Stimulated activated CD8-positive, alpha-beta memory T cell treated with anti-CD3 and anti-CD28 coated beads, Interleukin-4, amount 100 ng/mL, for 24 hours (primary cell): ENCODE measurements around the gene ECE1.
"Not testable (repeated sequence)": the region's sequence is repeated elsewhere in the genome, so short reads cannot be mapped to it uniquely, and the experiment has no call there.

ENCODE experiments used
- DNase-seq: peaks from one replicate; pipeline ENCODE4 v3.0.0-alpha.2; 2020; ENCODE audit warnings: low read depth

ECE1 gene

DNA sequence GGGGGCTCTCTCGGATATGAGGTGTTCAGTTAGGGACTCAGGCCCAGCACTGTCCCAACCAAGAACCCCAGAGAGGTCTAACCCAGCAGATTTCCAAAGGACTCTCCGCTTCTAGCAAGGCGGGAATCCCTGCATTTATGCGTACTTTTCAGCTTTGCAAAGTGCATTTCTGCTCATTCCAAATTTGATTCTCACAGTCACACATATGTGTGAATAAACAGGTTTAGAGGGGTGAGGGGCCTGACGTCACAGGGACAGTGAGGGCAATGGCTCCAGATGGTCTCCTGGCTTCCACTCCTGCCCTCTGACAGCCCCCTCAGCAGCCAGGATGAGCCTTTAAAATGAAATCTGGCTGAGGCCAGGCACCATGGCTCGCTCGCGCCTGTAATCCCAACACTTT, 921 bp upstream of the ECE1 start:
- no peak for DNase-seq

DNA sequence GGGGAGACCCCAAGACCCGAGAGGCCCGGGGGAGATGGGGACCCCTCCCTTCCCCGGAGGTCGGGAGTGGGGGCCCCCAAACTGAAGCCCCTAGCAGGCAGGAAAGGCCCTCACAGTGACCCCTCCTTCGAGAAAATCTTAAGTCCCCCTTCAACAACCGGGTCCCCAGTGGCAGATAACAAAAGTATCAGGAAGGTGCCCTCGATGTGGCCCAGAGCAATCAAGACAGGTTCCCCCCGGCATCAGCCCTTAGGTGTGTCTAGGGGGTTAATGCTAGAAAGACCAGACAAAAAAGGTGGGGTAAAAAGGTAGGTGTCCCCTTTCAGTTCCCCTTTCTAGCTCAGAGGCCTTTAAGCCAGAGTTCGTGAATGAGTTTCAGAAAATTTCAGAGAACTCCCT, 282 bp upstream of the ECE1 start:
- DNase-seq, result no peak

DNA sequence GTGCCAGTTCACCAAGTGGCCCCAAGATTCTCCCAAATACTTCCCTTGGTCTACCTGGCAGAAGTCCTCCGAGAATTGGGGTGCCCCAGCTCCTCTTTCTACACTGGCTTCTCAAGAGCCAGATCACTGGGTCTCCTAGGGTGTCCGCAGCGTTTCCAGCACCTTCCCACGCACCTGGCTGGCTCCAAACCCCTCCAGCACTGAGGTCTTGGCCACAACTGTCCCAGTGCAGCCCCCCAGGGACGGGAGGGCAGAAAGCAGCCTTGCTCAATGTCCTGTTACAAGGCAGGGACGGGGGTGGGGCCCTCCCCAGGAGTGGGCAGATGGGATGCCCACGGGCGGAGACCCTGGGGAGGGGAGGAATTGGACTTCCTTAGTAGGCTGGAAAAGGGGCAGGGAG, 1.1 kb downstream of the ECE1 start:
- DNase-seq, result no peak

DNA sequence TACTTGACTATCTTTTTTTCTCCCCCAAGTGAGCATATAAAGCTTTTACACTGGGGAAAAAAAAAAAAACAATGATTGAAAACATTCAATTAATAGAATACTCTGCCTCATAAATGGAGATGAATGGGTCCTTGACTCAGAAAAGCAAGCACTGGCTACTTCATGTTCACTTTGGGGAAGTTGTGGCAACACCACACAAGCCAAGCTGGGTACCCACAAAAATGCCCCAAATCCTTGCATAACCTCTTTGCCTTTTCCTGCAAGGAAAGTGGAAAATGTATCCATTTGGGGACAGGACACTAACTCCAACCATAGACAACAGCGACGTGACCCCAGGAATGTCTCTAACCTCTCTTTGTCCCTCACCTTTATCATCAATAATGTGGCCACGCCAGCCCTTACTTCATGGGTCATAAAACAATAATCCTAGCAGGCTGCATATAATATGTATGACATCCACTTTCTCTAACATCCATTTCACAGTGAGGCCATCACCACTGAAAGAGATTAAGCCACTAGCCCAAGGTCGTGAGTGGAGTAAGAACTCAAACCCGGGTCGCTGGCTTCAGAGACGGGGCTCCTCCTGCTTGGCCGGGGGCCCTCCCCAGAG, 2.3 kb downstream of the ECE1 start:
- DNase-seq, result no peak

DNA sequence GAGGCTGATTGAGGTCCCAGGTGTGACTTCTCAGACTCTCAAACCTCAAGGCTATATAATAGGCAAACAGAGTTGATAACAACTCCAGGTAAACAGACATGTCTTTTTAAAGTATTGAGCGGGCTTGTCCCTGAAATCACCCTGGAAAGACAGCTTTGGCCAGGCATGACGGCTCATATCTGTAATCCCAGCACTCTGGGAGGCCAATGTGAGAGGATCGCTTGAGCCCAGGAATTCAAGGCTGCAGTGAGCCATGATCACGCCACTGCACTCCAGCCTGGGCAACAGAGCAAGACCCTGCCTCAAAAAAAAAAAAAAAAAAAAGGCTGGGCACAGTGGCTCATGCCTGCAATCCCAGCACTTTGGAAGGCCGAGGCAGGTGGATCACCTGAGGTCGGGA, 4.9 kb downstream of the ECE1 start:
- not testable (repeated sequence) for DNase-seq

DNA sequence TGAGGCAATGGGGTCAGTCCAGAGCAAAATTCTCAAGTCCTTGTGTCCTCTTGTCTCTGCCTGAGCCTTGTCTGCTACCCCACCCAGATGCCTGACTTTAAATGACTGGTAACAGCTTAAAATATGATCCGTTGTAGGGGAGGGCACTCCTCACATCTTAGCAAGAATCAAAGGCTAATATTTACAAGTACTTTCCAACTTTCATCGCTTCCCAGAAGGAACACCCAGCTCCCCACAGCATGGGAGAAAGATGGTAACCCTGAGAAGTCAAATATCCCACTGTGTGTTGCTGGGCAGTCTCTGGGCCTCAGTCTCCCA, 5.2 kb downstream of the ECE1 start:
- no peak for DNase-seq

DNA sequence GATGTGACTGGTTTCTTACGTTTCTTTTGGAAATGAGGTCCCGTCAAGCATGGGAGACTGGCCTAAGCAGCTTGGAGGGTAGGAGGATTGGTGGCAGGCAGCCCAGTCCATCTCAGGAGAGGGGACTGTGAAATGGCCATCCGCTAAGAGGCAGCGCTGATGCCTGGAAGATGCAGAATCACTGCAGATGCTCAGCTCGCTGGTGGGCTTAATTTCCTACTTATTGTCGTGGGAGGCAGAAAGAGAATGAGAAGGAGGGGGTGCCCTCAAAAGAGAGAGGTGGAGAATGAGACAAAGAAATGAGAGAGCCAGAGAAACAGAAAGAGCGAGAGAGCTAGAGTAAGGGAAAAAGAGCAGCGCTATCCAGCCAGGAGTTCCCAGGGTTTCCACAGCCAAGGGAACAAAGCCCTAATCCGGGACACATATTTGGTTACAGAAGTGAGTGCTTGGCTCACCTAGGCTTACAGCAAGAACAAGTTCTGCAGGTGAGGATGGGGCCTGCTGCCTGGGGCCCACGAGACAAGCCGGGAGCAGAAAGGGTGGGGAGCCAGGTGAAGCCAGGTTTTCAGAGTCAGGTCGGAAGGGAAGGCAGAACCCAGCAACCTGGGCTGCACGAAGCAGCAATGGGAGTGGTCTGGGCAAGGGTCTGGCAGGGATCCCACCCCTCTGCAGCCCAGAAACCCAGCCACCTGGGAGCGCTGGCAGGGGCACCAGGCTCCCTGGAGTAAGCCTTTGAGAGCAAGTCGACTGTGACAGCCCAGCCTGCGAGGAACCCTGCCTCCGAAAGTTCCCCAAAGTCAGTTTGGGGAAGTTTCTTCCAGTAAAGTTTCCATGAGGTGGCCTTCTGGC, 5.8 kb downstream of the ECE1 start:
- no peak for DNase-seq

DNA sequence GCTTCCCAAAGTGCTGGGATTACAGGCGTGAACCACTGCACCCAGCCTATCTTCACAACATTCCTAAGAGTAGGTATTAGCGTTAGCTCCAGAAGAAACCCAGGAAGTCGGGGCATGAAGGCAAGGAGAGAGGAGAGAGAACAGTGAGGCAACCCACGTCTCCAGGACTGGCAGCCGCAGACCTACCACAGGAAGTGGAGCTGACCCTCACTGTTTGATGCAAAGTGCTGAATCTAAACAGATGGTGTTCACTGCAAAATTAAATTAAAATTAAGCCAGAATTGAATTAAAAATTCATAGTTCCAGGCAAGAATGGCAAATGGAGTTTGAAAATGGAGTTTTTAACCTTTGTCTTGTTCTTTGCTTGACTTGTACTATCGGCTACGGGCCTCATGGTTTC, 6.7 kb downstream of the ECE1 start:
- no peak for DNase-seq

DNA sequence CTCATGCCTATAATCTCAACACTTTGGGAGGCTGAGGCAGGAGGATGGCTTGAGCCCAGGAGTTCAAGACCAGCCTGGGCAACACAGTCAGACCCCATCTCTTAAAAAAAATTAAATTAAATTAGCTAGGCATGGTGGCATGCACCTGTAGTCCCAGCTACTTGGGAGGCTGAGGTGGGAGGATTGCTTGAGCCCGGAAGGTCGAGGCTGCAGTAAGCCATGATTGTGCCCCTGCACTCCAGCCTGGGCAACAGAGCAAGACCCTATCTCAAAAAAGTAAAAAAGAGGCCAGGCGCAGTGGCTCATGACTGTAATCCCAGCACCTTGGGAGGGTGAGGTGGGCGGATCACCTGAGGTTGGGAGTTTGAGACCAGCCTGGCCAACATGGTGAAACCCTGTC, 8.2 kb downstream of the ECE1 start:
- not testable (repeated sequence) for DNase-seq

DNA sequence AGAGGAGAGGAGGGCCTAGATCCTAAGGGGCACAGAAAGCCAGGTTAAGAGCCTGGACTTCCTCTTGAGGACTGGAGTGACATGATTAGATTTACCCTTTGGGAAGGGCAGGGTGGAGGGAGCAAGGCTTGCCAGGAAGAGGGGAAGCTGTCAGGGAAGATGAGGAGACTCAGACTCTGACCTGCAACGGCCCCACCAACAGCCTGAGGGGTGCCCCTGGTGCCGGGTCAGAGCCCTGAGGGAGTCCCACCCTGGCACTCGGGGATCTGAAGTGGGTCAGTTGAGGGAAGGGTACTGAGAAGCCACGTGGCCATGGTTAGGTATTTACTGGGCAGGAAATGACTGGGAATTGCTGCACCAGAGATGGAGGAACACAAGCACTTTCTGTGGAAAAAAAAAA, 9.8 kb downstream of the ECE1 start:
- DNase-seq, result no peak

DNA sequence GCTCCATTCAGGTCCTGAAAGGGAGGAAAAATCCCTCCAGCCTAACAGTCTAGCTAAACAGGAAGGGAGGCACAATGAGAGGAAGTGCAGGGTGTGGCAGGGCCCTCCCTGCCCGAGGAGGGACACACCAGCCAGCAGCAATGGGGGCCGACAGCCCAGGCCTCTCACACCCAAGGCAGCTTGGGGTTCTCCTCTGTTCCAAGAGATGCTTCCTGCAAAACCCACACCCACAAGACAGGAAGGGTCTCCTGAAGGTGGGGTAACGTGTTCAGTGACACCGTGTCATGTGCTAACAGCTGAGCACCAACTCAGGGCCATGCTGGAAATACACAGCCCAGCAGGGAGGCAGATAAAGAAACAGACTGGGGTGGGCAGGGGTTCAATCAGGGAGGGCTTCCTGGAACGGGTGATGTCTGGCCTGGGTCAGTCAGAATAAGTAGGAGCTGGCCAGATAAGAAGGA, 10.2 kb downstream of the ECE1 start:
- DNase-seq, result no peak

DNA sequence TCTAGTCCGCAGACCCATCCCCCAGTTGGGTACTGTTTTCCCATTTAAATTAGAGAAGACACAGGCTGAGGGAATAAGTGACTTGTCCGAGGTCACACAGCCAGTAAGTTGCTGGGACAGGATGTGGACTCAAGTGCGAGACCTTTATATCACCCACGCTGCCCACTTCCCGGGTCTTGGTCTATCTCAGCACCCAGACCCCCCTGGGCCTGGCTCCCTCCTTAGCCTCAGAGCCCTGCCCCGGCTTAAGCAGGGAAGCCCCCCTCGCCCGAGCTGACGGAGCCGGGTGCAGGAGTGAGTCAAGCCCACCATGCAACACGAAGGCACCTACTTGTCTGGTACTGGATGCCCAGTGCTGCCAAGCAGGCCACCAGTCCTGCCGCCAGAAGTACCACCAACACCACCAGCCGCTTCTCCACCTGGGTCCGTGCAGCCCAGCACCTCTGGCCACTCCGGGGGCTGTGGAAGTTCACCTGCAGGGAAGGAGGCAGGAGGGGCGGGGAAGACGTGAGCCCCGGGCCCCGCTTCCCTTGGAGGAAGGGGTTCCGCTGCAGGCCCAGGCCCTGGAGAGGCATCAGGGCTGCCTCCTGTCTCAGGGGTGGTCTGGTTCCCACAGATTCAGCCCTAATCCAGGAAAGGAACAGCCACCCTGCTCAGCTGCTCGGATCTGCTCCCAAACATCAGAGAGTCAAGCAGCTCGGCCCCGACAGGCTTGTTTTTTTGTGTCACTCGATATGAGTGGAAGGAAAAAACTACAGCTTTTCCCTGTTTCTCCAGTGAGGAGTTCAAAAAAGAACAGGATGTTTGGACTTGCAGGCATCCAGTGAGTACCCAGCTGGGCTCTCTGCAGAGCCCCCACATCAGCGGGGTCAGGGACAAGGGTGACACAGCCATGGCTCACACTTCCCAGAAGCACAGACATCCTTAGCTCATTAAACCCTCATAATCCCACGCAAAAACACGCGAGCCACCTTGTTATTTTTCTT, 11.1 kb downstream of the ECE1 start:
- DNase-seq, result no peak

DNA sequence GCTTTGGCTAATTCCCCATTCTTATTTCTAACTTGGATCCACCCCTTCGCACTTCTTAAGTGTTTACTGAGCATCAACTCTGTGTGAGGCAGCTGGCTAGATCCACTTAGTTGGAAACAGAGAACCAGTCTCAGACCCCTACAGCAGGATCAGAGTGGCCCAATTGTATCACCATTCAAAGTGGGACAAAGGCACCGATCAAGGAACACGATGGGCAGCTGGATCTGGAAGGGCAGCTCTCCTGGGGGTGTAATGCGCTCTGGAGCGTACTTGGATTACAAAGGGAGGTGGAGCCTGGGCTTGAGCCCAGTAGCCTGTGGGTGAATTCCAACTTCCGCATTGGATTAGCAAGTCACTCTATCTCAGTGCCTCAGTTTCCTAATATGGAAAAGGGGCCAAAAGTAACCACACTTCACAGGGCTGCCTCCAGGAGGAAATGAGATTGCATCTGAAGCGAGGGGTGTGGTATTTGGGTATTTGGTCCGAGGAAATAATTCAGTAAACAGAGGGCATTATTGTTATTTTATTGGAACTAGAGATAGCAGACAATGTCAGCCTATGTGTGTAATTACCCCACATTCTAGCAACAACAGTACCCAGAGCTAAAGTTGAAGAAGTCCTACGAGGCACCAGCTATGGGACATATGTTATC, 11.9 kb downstream of the ECE1 start:
- DNase-seq, result no peak

DNA sequence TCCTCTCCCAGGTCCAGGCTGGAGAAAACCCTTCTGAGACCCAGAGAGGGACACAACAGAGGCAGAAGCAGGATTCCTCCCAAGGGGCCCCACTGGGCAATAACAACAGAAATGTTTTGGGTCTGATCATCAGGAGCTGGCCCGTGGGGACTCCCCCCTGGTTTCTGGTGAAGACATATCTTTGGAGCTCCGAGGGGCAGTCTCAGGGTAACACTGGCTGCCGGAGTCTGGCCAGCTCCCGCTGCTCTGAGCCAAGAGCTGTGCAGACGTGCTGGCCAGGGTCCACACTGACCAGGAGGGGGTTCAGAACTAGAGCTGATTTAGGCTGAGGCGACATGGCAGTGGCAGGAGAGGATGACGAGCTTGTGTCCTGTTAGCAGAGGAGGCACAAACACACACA, 13.1 kb downstream of the ECE1 start:
- no peak for DNase-seq

DNA sequence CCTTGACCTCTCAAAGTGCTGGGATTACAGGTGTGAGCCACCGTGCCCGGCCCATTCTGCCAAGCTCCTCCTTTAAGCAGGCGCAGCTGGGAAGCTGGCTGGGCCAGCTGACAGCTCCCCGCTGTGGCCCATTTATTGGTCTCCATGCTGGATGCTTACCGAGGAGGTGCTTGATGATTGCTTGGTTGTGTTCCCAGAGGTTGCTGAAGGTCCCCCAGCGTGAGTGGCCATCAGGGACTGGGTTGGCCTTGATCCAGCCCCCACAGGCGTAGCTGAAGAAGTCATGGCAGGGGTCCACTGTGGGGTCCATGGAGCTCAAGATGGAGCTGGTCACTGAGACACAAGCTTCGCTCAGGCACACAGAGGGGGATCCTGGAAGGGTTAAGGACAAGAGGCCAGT, 17.7 kb downstream of the ECE1 start:
- no peak for DNase-seq

DNA sequence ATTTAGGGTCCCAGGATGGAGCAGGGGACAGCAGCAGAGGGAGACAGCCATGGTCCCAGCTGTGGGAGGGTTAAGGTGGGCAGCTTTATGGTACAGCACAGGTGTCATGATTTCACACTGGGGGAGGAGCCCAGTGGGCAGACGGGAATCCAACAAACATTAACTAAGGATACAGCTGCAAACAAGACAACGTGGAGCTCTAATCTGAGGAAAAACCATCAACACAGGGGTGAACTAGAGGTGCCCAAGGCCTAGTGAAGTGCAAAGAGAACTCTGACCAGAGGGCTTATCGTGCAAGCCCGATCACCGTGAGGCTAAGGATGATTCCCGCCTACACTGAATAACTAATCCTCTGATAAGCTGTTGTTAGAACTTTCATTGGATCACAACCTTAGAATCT, 18.7 kb downstream of the ECE1 start:
- DNase-seq, result no peak

DNA sequence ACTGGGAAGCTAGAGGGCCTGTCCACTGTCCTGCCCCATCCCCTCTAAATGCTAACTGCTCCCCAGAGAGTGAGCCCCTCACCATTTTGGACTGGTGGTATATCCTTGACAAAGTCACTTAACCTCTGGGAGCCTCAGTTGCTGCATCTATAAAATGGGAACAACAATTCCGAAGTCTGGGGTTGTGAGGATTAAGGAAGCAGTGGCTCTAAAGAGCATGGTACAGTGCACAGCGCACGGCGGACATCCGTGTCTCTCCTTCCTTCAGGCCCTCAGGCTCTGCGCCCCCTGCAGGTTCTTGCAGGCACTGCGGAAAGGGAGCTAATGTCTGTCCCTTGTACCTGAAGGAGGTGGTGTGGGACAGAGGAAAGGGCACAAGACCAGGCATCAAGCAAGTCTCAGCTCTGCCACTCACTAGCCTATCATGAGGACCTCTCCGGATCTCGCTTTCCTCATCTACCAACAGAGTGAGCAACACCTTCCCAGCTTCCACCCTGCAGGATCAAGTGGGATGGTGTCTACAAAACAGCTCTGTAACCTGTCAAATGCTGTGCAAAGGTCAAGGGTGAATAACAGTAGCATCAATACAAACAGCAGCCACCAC, 20.1 kb downstream of the ECE1 start:
- DNase-seq, result peak; percentile 72

DNA sequence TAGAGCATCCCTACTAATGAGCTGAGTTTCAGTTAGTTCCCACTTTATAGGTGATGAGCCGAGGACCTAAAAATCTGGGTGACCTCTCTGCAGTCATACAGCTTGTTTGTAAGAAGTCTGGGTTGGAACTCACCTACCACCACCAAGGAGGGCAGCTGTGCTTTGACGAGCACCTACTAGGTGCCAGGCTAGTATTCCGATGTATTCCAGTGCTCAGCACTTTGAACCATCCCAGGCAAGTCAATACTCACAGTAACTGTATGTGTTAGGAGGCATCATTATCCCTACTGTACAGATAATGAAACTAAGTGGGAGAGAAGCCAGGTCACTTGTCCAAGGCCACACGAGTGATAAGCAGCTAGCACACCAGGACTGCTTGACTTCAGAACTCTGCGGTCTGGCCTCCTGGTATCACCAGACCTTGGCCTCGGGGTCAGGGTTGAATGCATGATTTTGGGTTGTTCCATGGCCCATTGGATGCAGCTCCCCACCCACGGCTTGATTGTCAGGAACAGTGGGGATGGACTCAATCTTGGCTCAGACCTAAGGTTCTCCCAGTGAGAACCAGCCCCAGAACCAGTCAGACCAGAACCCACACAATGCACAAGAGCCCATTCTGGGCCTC, 20.7 kb downstream of the ECE1 start:
- no peak for DNase-seq

DNA sequence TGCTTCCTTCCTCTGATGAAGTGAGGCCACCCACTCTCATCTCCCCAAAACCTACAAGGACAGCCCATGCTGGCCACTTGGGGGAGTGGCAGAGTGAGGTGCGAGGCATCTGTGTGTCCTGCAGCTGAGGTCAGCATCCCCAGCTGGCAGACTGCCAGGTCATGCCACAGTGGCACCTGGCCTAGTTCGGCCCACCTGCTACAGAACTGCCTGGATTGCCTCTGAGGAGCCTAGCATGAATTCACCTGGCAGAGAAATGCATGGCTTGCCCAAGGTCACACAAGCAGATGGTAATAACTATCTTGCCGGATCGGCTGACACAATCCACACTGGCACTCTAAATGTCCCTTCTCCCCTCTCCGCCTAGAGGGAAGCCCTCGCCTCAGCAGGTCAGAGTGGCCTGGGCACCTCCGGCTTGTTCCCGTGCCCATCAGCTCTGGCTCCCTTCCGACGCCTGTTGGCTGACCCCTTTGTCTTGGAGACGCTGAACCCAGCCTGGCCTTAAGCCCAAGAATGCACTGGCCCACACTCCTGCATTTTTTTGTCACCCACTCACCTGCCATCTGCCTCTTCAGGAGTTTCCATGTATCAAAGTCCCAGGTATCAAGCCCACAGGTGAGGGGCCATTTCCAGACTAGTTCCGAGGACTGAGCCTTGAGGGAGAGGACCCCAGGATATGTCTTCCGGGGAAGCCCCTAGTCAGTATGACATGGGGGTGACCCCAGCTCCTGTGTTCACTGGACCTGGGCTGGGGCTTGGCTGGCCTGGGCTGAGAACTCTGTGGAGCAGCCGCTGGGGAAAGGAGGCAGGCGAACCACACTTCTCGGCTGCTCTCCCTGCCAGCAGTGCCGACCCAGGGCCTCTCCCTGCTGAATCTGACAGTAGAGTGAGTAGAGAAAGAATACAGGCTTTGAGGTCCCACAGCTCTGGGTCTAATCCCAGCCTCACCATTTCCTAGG, 21.7 kb downstream of the ECE1 start:
- DNase-seq, result no peak
